Pulmonary artery endothelial cell (primary cell): ENCODE results near the gene CHPT1. TPM values are rescaled to one million over a fixed set of nuclear protein-coding genes. Genes with fewer than 3 reads are reported as not detected.
"Not testable (repeated sequence)": the region's sequence is repeated elsewhere in the genome, so short reads cannot be mapped to it uniquely, and the experiment has no call there.

Experiments
- DNase-seq: peaks from one replicate; pipeline ENCODE4 v3.0.0-alpha.2; 2011; ENCODE audit warnings: low read depth, low spot score
- total RNA-seq: library from RNA; depleted of rRNA; stranded (reverse); fragments of >200 nt; gene quantifications from 2 replicates; pipeline ENCODE4 v1.2.3, GENCODE V29; 2014

The CHPT1 gene
- total RNA-seq, 1 donor from 2014 or later: 29.8 TPM

DNA sequence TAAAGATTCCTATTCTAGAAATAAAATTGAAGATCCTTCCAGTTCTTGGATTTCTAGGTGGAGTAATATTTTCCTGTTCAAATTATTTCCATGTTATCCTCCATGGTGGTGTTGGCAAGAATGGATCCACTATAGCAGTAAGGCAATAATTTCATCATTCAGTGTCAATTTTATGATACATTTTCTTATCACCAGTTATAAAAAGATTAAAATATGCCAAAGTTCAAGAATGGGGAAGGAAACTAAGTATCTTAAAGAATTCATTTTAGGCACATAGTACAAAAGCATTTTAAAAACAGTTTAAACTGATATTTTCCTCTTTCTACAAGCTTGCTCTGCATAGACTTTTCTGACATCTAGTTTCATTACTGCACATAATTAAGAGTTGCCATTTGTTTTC lies 22.7 kb downstream of the CHPT1 start:
- DNase-seq: no peak

DNA sequence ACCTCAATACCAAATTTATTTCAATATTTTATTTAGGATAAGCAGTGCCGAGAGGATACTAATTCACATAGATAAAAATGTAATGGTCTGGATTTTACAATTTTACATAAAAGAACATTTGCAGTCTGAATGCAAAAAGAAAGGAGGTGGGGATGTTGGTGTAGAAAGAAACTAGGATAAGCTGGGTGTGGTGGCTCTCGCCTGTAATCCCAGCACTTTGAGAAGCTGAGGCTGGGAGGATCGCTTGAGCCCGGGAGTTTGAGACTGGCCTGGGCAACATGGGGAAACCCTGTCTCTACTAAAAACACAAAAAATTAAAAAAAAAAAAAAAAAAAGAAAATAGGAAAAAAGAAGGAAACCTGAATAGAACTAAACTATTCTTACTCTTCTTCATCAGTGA lies 25.0 kb downstream of the CHPT1 start:
- no peak for DNase-seq

DNA sequence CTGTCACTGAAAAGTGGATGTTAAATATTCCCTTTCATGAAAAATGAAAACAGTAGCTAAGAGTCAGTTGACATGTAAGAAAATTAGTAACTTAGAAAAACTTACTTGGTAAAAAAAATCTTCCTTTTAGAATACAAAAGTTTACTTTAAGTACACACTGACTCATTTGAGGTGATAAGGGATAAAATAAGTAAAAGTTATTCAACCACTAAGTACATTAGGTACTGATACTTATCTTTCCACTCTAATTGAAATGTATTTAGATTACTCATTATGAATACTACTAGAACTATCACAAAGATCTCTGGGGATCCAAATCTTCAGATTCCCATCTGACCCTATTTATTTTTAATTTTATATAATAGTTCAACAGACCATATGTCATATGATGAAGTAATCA lies 29.7 kb downstream of the CHPT1 start:
- DNase-seq: no peak

GRCh38 chr12:101729842-101730241 lies 32.4 kb downstream of the CHPT1 start:
- no peak for DNase-seq

- DNase-seq: no peak
These were observed 34.9 kb downstream of the CHPT1 start for GRCh38 chr12:101732318-101732717.

- no peak for DNase-seq
These were observed 35.7 kb downstream of the CHPT1 start for GRCh38 chr12:101733166-101733565.

DNA sequence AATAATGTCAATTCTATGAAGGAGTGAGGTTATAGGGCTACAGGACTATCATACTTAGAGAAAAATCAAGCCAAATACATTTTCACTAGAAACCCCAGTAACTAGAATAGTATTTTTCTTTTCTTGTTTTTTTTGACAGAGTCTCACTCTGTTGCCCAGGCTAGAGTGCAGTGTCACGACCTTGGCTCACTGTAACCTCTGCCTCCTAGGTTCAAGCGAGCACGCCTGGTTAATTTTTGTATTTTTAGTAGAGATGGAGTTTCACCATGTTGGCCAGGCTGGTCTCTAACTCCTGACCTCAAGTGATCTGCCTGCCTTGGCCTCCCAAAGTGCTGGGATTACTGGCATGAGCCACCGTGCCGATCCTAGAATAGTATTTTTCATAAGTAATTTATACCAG lies 37.0 kb downstream of the CHPT1 start:
- not testable (repeated sequence) for DNase-seq

GRCh38 chr12:101737476-101737875 lies 40.0 kb downstream of the CHPT1 start:
- DNase-seq: no peak

GRCh38 chr12:101738920-101739665 lies 41.7 kb downstream of the CHPT1 start, which contains the start of gene SYCP3:
TSS of gene SYCP3 (minus strand) at chr12:101739462. CDS start at chr12:101737935, 1,527 bp downstream.
- DNase-seq: no peak

- DNase-seq: no peak
These were observed 43.1 kb downstream of the CHPT1 start for GRCh38 chr12:101740566-101740965.

- no peak for DNase-seq
These were observed 43.5 kb downstream of the CHPT1 start for GRCh38 chr12:101740980-101741379.

DNA sequence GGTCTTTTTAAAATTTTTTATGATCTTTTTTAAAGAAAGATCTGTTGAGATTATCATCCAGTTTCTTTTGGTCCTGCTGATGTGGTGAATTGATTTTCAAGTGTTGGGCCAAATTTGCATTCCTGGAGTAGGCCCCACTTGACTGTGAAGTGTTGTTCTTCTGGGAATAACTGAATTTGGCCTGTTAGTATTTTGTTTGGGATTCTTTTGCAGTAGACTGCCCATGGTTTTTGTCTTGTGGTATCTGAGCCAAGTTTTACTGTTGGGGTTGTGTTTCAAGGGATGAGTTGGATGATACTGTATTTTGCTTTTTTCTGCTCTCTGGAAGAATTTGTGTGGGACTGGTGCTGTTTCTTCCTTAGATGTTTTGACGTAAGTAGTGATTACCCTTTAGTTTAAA lies 45.8 kb downstream of the CHPT1 start:
- no peak for DNase-seq

GRCh38 chr12:101743724-101744472 lies 46.5 kb downstream of the CHPT1 start:
- no peak for DNase-seq

DNA sequence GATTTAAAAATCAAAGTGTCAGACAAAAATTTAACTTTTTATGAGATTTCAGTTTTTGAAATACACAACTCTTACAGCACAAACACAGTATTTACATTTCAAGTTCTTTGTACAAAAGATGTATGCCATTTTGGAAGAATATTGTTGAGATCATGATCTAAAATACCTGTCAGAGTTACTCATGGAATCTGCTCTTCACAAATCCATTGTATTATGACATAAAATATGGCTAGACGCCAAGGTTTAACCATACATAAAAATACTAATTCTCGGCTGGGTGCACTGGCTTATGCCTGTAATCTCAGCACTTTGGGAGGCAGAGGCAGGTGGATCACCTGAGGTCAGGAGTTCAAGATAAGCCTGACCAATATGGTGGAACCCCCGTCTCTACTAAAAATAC lies 48.0 kb downstream of the CHPT1 start:
- no peak for DNase-seq

DNA sequence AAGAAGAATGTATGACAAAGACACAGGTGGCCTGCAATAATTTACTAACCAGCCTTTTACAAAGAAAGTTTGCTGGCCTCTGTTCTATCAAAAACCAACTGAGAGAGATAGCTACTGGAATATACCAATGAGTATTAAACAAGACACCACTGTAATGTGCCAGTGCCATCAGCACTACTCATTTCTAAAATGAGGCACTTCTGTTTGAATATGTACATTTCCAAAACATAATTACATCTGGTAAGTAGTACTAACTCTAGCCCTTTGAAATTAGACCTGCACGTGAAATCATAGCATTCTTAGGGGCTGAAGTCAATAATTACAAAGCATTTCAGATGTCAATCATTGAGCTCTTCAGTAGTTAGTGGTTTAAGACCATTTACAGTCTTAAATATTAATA lies 48.8 kb downstream of the CHPT1 start:
- no peak for DNase-seq

GRCh38 chr12:101746661-101747060 lies 49.2 kb downstream of the CHPT1 start:
- DNase-seq: no peak

GRCh38 chr12:101747697-101748096 lies 50.3 kb downstream of the CHPT1 start:
- DNase-seq: no peak

GRCh38 chr12:101748907-101749306 lies 51.5 kb downstream of the CHPT1 start:
- DNase-seq: no peak

DNA sequence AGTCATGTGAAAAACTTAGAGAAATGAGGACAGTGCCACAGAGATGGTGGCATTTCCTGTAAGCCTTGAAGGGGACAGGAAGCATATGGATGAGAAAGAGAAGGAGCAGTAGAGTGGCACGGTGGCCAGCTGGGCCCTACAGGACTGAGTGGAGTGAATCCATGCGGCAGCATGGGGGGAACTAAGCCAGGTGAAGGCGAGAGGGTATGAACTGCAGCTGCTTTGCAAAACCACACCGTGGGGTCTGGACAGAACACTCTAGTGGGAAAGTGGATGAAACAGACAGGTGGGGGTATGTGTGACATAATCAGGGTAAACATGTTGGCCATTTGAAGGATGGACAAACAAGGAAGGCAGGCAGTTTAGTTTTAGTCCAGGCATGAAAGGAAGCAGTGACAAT lies 52.2 kb downstream of the CHPT1 start:
- DNase-seq: no peak

DNA sequence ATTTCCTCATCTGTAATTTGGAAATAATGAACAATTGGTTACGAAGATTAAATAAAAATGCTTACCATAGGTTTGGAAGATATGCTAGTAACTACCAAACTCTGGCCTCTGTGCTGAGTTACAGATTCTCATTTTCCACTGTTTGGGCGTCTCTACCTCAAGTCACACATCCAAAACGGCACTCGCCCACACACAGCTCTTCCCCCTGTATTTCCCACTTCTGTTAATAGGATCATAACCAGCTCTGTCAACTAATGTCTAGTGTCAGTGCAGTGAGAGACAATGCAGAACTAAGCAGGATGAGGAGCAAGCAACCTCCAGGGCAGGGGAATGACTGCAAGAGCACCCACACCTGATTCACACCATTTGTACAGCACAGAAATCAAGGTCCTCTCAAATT lies 52.7 kb downstream of the CHPT1 start:
- DNase-seq: no peak

- DNase-seq: no peak
These were observed 62.1 kb downstream of the CHPT1 start for GRCh38 chr12:101759396-101760047.

DNA sequence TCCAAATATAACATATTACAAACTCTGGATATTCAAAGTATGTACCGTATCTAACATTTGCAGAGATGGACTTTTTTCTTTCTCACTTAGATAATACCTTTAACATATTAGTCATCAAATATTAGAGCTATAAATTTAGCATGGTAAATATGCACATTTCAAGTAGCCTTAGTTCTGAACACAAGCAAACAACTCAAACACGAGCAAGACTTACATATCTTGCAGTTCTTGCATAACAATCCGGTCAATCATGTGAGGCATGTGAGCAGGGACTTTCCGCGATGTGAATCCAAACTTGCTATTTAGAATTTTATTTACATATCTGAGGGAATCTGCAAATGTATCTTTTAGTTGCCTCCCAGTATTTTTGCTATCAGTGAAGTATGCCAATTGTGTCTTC lies 63.9 kb downstream of the CHPT1 start:
- no peak for DNase-seq
